ENCODE measurements around the gene LRIG1. TPM values are rescaled to one million over a fixed set of nuclear protein-coding genes. Genes with fewer than 3 reads are reported as not detected.

The LRIG1 gene
- total and polyA plus RNA-seq, 3 experiments from 2014 or later = 37.9 to 47.9 (median 38.2) TPM

DNA sequence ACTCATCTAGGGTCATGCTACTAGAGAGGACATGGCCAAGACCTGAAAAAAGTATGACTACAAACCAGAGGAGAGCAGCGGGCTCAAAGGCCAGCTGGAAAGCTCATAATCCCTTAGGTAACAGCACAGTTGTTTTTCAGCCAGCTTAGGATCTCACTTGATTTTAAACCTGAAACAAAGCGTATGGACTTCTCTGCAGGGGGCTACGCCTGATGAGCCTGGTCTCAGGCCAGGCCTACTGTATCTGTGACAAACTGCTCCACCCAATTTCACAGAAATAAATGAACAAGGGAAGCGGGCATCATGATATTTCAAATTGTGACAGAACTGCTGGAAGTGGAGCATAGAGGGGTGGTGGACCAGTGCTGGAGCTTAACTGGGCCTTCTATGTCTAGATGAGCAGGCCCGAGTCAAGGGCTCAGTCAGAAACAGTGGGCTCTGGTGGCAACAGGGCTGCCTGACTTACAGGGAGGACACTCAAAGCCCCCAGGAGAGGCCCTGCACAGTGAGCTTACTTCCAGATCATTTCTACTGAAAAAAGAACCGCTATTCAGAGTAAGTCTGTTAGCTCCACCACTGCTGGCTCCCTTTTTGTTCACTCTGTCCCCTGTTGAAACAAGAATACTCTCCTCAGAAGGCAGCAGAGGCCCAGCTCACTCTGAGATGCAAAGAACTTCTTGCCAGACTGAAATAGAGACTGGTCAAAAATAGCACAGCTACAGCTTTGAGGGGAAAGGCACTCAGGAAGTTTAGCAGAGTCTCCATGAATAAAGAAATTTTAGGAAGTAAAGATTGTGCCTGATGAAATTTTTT, 47.0 kb downstream of the LRIG1 start:
- Mint-ChIP-seq H3K27me3 (no peaks in the 10 kb centered on the region), H3K9me3 (no peaks in the 10 kb centered on the region), H3K36me3 (peaks cover 7 to 77% (median 14%) of the 10 kb centered on the region in 3 donors), H3K27ac (peak overlapping the region in 2 of 8 donors; percentile 59 to 70), H3K4me3 (no peak overlapping the region), H3K4me1 (peaks cover 28 to 45% (median 31%) of the 10 kb centered on the region in 3 donors)
- Histone ChIP-seq H3K27me3 (ENCODE audit: insufficient read depth, low read length, poor library complexity, severe bottlenecking) (no peaks in the 10 kb centered on the region), H3K9me3 (ENCODE audit: low read length) (no peaks in the 10 kb centered on the region), H3K27ac (ENCODE audit: low read depth, low read length) (no peak overlapping the region), H3K4me3 (ENCODE audit: low read length) (no peak overlapping the region), H3K36me3 (ENCODE audit: insufficient read depth, low read length) (no peaks in the 10 kb centered on the region), H3K4me1 (ENCODE audit: insufficient read depth, low read length) (no peaks in the 10 kb centered on the region)
- CTCF ChIA-PET = interaction anchor here (0.8 to 2.0 kb wide), 4 partner anchors 13 to 368 kb away, joined by 3 to 6 read pairs (median 4); no protein-coding TSS in a partner anchor
- POLR2A ChIA-PET = no interaction called here
- no peak for DNase-seq

DNA sequence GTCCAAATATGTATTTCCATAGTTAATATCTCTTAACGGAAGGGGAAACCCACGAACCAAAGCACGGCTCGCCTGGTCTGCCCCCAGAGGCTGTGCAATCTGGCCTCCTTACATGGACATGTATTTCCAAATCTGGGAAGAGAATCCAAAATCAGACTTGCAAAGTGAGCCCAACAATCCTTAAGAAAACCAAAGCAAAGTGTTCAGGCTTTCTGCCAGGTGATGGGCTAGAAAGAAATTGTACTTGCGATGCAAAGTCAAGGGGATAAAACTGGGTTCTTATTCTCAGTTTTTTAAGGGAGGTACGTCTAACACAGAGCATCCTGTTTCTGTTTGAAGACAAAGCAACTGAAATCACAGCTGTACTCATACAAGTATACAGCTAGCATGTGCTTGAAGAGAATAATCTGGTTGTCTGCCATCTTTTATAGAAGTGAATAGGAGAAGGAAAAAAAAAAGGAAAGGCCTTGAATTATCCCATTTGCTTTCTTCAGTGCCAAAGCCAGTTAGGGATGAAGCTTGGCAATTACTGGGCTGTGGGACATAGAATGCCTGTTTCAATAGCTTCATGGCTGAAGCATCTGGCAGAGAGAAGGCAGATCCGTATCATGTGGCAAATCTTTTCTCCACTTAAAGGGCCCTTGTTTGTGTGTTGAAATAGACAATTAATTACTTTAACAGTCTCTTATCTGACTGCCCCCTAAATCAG, 48.4 kb downstream of the LRIG1 start:
- H3K27me3 ChIP-seq (ENCODE audit: insufficient read depth, low read length, poor library complexity, severe bottlenecking) = no peaks in the 10 kb centered on the region
- Mint-ChIP-seq H3K4me3 (no peak overlapping the region), H3K27me3 (no peaks in the 10 kb centered on the region), H3K9me3 (no peaks in the 10 kb centered on the region), H3K27ac (peak overlapping the region in 1 of 8 donors; percentile 86), H3K36me3 (peaks cover 7 to 80% (median 20%) of the 10 kb centered on the region in 3 donors), H3K4me1 (peaks cover 27 to 41% (median 27%) of the 10 kb centered on the region in 3 donors)
- ChIA-PET CTCF (interaction anchor here (0.6 to 1.8 kb wide), 2 partner anchors 186 to 370 kb away, joined by 3 to 5 read pairs; no protein-coding TSS in a partner anchor), POLR2A (no interaction called here)
- no peaks in the 10 kb centered on the region for H3K4me1 ChIP-seq (ENCODE audit: insufficient read depth, low read length)
- H3K4me3 ChIP-seq (ENCODE audit: low read length) = no peak overlapping the region
- no peak for DNase-seq
- no peaks in the 10 kb centered on the region for H3K9me3 ChIP-seq (ENCODE audit: low read length)
- H3K36me3 ChIP-seq (ENCODE audit: insufficient read depth, low read length) = no peaks in the 10 kb centered on the region
- H3K27ac ChIP-seq (ENCODE audit: low read depth, low read length) = no peak overlapping the region

DNA sequence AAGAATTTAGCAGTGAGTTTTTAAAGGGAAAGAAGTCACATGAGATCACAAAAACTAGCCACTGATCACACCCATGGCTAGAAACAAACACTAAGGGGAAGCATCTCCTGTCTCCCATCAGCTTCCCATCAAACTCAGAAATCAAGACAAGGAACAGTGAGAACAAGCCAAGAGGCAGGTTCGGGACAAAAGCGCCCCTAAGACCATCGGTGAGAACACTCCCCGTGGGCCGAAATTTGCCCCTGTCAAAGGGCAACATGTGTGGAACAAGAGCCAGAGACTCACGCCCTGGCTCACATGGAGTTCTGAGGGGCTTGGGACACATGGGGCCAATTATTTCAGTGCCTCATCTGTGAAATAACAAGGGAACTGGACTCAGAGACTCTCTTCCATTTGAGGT, 49.1 kb downstream of the LRIG1 start:
- no peaks in the 10 kb centered on the region for H3K36me3 ChIP-seq (ENCODE audit: insufficient read depth, low read length)
- no peak overlapping the region for H3K27ac Mint-ChIP-seq

DNA sequence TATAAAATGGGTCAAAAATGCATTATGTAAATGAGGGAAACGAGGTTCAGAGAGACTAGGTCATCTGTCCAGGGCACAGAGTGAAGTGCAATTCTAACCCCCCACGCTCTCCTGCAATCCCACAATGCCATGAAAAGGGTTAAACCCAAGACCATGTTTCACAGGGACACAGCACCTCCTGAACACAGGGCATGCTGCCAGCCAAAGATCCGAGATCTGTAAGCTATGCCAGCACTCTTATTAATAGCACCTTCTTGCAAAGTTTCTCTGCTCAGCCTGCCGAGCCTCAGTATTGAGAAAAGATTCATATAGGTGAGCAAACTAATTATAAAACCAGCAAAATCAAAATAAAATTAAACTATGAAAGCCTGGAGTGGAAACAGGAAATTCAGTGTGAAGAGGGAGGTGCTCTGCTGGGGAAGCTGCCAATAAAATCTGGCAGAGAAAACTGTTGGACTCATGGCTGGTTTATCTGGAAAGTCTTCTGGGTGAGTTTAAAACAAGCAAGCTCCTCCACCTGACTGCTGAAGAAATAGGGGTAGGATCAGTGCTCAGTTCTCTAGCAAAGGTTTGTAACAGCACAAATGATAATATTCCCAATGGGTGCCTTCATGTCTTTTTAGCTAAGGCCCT, 50.3 kb downstream of the LRIG1 start:
- H3K27ac Mint-ChIP-seq = peak overlapping the region in 3 of 8 donors; percentile 30 to 68 (median 51)
- H3K4me3 Mint-ChIP-seq = no peak overlapping the region
- H3K27me3 ChIP-seq (ENCODE audit: insufficient read depth, low read length, poor library complexity, severe bottlenecking) = no peaks in the 10 kb centered on the region
- H3K4me1 Mint-ChIP-seq = peaks cover 11 to 25% (median 17%) of the 10 kb centered on the region in 3 donors
- H3K36me3 ChIP-seq (ENCODE audit: insufficient read depth, low read length) = no peaks in the 10 kb centered on the region
- no peaks in the 10 kb centered on the region for H3K4me1 ChIP-seq (ENCODE audit: insufficient read depth, low read length)
- H3K27me3 Mint-ChIP-seq = no peaks in the 10 kb centered on the region
- no peak overlapping the region for H3K4me3 ChIP-seq (ENCODE audit: low read length)
- POLR2A ChIA-PET = no interaction called here
- CTCF ChIA-PET = no interaction called here
- no peaks in the 10 kb centered on the region for H3K9me3 ChIP-seq (ENCODE audit: low read length)
- no peak for DNase-seq
- no peaks in the 10 kb centered on the region for H3K9me3 Mint-ChIP-seq
- H3K36me3 Mint-ChIP-seq = peaks cover 3 to 80% (median 17%) of the 10 kb centered on the region in 3 donors
- H3K27ac ChIP-seq (ENCODE audit: low read depth, low read length) = no peak overlapping the region

More for the DNA sequence above, 49.1 kb downstream of the LRIG1 start:
- Histone ChIP-seq H3K4me1 (ENCODE audit: insufficient read depth, low read length) (no peaks in the 10 kb centered on the region), H3K27me3 (ENCODE audit: insufficient read depth, low read length, poor library complexity, severe bottlenecking) (no peaks in the 10 kb centered on the region), H3K4me3 (ENCODE audit: low read length) (no peak overlapping the region), H3K27ac (ENCODE audit: low read depth, low read length) (no peak overlapping the region), H3K9me3 (ENCODE audit: low read length) (no peaks in the 10 kb centered on the region)
- H3K9me3 Mint-ChIP-seq = no peaks in the 10 kb centered on the region
- H3K36me3 Mint-ChIP-seq = peaks cover 3 to 80% (median 17%) of the 10 kb centered on the region in 3 donors
- no peak overlapping the region for H3K4me3 Mint-ChIP-seq
- H3K4me1 Mint-ChIP-seq = peaks cover 20 to 34% (median 21%) of the 10 kb centered on the region in 3 donors
- POLR2A ChIA-PET = no interaction called here
- CTCF ChIA-PET = interaction anchor here (0.6 kb wide), 1 partner anchor 186 kb away, joined by 3 read pairs; no protein-coding TSS in a partner anchor
- DNase-seq = no peak
- no peaks in the 10 kb centered on the region for H3K27me3 Mint-ChIP-seq

DNA sequence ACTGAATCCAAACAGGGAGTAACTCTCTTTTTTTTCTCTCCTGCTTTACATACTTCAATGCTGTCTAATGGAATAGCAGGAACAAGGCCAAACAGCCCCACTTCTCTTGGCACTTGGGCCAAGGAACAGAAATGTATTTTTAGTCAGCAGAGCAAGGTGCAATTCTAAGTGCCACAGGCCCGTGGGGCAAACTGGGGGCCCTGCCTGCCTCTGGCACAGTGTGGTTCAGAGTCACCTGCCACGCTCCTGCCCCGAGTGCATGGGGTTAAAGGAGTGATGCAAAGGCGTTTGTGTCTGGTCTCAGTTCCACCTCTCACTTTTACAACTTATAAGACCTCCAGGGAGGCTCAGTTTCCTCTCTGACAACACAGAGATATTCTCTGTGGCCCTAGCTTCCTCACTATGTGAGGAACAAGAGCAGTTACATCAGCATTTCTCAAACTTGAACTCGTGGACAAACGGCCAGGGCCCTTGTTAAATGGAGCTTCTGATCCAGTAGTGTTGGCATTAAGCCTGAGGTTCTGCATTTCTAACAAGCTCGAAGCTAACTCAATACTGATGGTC, 51.3 kb downstream of the LRIG1 start:
- H3K27ac ChIP-seq (ENCODE audit: low read depth, low read length) = no peak overlapping the region
- ChIA-PET CTCF (no interaction called here), POLR2A (no interaction called here)
- H3K27ac Mint-ChIP-seq = peak overlapping the region in 1 of 8 donors; percentile 76
- H3K9me3 ChIP-seq (ENCODE audit: low read length) = no peaks in the 10 kb centered on the region
- no peak for DNase-seq
- H3K27me3 Mint-ChIP-seq = no peaks in the 10 kb centered on the region
- no peak overlapping the region for H3K4me3 ChIP-seq (ENCODE audit: low read length)
- H3K4me1 Mint-ChIP-seq = peaks cover 11 to 25% (median 17%) of the 10 kb centered on the region in 3 donors
- H3K9me3 Mint-ChIP-seq = no peaks in the 10 kb centered on the region
- no peaks in the 10 kb centered on the region for H3K36me3 ChIP-seq (ENCODE audit: insufficient read depth, low read length)
- H3K4me1 ChIP-seq (ENCODE audit: insufficient read depth, low read length) = no peaks in the 10 kb centered on the region
- no peaks in the 10 kb centered on the region for H3K27me3 ChIP-seq (ENCODE audit: insufficient read depth, low read length, poor library complexity, severe bottlenecking)
- H3K36me3 Mint-ChIP-seq = peaks cover 3 to 80% (median 17%) of the 10 kb centered on the region in 3 donors
- H3K4me3 Mint-ChIP-seq = no peak overlapping the region

DNA sequence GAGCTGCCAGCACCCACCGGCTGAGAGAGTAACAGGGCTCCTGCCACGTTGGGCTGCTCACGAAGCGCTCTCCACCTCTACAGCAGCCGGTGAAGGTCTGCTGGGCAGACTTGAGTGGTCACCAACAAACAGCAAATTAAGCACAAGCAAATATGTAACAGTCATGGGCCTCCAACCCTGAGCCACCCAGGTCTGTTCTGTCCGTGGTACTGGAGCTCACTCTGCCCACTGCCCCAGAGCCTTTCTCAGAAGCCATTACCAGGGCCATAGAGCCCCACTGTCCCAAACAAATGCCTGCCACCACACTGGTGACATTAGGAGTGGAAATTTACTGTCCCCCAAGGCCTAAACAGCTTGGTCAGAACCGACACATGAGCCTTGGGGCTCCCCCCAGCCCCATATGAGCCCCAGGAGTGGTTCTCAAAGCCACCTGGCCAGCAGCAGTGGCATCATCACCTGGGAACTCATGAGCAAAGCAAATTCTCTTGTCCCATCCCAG, 56.6 kb downstream of the LRIG1 start:
- H3K4me1 ChIP-seq (ENCODE audit: insufficient read depth, low read length) = peaks cover 8% of the 10 kb centered on the region
- Mint-ChIP-seq H3K27ac (peak overlapping the region in 2 of 8 donors; percentile 19 to 76), H3K4me1 (peaks cover 26 to 31% (median 30%) of the 10 kb centered on the region in 3 donors), H3K27me3 (no peaks in the 10 kb centered on the region), H3K36me3 (peaks cover 0 to 67% (median 11%) of the 10 kb centered on the region in 3 donors), H3K9me3 (no peaks in the 10 kb centered on the region), H3K4me3 (peak overlapping the region in 1 of 7 donors; percentile 18)
- no peaks in the 10 kb centered on the region for H3K36me3 ChIP-seq (ENCODE audit: insufficient read depth, low read length)
- no peaks in the 10 kb centered on the region for H3K9me3 ChIP-seq (ENCODE audit: low read length)
- H3K27ac ChIP-seq (ENCODE audit: low read depth, low read length) = no peak overlapping the region
- ChIA-PET CTCF (interaction anchor here (0.7 kb wide), 1 partner anchor 37 kb away, joined by 3 read pairs; no protein-coding TSS in a partner anchor), POLR2A (no interaction called here)
- H3K27me3 ChIP-seq (ENCODE audit: insufficient read depth, low read length, poor library complexity, severe bottlenecking) = no peaks in the 10 kb centered on the region
- no peak for DNase-seq
- H3K4me3 ChIP-seq (ENCODE audit: low read length) = no peak overlapping the region

DNA sequence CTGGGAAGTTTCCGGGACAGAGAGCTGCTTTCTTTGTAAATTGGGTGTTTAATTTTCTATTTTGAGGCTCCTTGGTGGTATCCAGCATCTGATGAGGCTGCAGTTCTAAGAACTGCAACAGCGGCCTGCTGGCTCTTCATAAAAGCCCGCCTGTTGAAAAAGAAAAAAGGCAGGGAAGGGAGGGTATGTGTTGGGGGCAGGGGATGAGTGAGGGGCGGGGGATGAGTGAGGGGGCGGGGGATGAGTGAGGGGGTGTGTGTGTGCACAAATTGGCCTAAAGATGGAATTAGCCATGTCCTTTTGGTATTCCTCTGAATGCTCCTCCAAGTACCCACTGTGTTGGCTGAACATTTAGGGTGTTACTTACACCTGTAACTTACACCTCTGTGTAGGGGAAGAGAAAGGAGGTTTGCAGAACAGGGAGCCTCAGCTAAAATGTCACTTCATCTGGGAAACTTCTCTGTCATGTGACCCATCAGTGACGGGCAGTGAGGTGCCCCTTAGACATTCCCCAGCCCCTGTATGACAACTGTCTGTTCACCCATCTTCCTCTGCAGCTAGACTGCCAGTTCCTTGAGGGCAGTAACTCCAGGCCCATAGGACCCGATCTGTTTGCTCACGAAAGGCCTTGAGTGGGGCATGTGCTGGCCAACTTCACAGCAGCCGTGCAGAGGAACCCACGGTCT, 57.6 kb downstream of the LRIG1 start:
- peaks cover 31 to 37% (median 36%) of the 10 kb centered on the region in 3 donors for H3K4me1 Mint-ChIP-seq
- no peak for DNase-seq
- peaks cover 0 to 58% (median 7%) of the 10 kb centered on the region in 3 donors for H3K36me3 Mint-ChIP-seq
- Histone ChIP-seq H3K4me1 (ENCODE audit: insufficient read depth, low read length) (peaks cover 8% of the 10 kb centered on the region), H3K27ac (ENCODE audit: low read depth, low read length) (no peak overlapping the region), H3K9me3 (ENCODE audit: low read length) (no peaks in the 10 kb centered on the region), H3K4me3 (ENCODE audit: low read length) (no peak overlapping the region), H3K27me3 (ENCODE audit: insufficient read depth, low read length, poor library complexity, severe bottlenecking) (no peaks in the 10 kb centered on the region), H3K36me3 (ENCODE audit: insufficient read depth, low read length) (no peaks in the 10 kb centered on the region)
- no peak overlapping the region for H3K4me3 Mint-ChIP-seq
- no peaks in the 10 kb centered on the region for H3K27me3 Mint-ChIP-seq
- ChIA-PET CTCF (no interaction called here), POLR2A (no interaction called here)
- H3K27ac Mint-ChIP-seq = peak overlapping the region in 2 of 8 donors; percentile 59 to 76
- H3K9me3 Mint-ChIP-seq = no peaks in the 10 kb centered on the region

Measured in CD8-positive, alpha-beta memory T cell (primary cell).